HEK293 (cell line): Measurements from ENCODE around the gene APC2.

Source experiments
- CTCF ChIA-PET: fragments of 350-600 bp; formaldehyde crosslinking; extraction: SDS; loops from one replicate; lab custom pipeline; 2021; ENCODE audit warnings: antibody characterized with exemption; lab: Yijun Ruan, JAX
- POLR2A ChIA-PET: fragments of 300-600 bp; formaldehyde crosslinking; extraction: SDS; loops from one replicate; lab custom pipeline; 2020; ENCODE audit warnings: antibody characterized with exemption, inconsistent platforms; lab: Yijun Ruan, JAX
- H3K27ac ChIP-seq: fragments of 200-500 bp; sonication (Bioruptor generic); 2 replicates; pipeline ENCODE4 v1.5.1; 2014; ENCODE audit warnings: low read depth, low read length, control low read depth, inconsistent platforms; ENCODE audit errors: extremely low read depth
- H3K36me3 ChIP-seq, 2 experiments: fragments of 200-500 bp in 1 of 2; sonication (Bioruptor generic) in 1 of 2; 1 replicate in 1 of 2; 2 replicates in 1 of 2; pipeline ENCODE4 v1.5.1; 2014 to 2017; ENCODE audit warnings: inconsistent platforms in 2 of 2, low read length in 2 of 2; ENCODE audit not compliant: control insufficient read depth in 2 of 2, insufficient read depth in 1 of 2
- H3K4me1 ChIP-seq: fragments of 200-500 bp; sonication (Bioruptor generic); 2 replicates; pipeline ENCODE4 v1.5.1; 2014; ENCODE audit warnings: mild to moderate bottlenecking, low read length, inconsistent platforms; ENCODE audit not compliant: control insufficient read depth, insufficient read depth
- H3K4me3 ChIP-seq: 2 replicates; pipeline ENCODE4 v1.5.1; 2011; ENCODE audit warnings: low read depth, mild to moderate bottlenecking, control low read depth, low read length, moderate library complexity
- H3K9me3 ChIP-seq: fragments of 200-500 bp; sonication (Bioruptor generic); 2 replicates; pipeline ENCODE4 v1.5.1; 2014; ENCODE audit warnings: low read depth, low read length, inconsistent platforms; ENCODE audit not compliant: control insufficient read depth, insufficient read depth
- GLI2 ChIP-seq: fragments of 450-650 bp; formaldehyde crosslinking; IDR thresholded peaks from 2 replicates; pipeline ENCODE4; 2017; ENCODE audit warnings: missing biosample characterization, missing genetic modification characterization, low read depth, borderline replicate concordance
- KLF7 ChIP-seq: fragments of 450-650 bp; formaldehyde crosslinking; IDR thresholded peaks from 2 replicates; pipeline ENCODE4 v1.5.1; 2016; ENCODE audit warnings: missing biosample characterization, missing genetic modification characterization, borderline replicate concordance
- MYNN ChIP-seq: fragments of 450-650 bp; formaldehyde crosslinking; IDR thresholded peaks from 2 replicates; pipeline ENCODE4 v1.5.1; 2016; ENCODE audit warnings: missing biosample characterization, missing genetic modification characterization, borderline replicate concordance
- SCRT1 ChIP-seq: fragments of 450-650 bp; formaldehyde crosslinking; IDR thresholded peaks from 2 replicates; pipeline ENCODE4 v1.5.1; 2016; ENCODE audit warnings: missing biosample characterization, missing genetic modification characterization, borderline replicate concordance
- SCRT2 ChIP-seq: fragments of 450-650 bp; formaldehyde crosslinking; IDR thresholded peaks from 2 replicates; pipeline ENCODE4 v1.5.1; 2016; ENCODE audit warnings: missing biosample characterization, missing genetic modification characterization
- SETDB1 ChIP-seq: IDR thresholded peaks from one replicate; pipeline ENCODE4 v1.6.1; 2017; ENCODE audit warnings: mild to moderate bottlenecking, low read length, moderate library complexity, mixed read lengths; ENCODE audit not compliant: insufficient read length
- TCF7L2 ChIP-seq: IDR thresholded peaks from 2 replicates; pipeline ENCODE4 v1.6.1; 2011; ENCODE audit warnings: low read depth, mild to moderate bottlenecking, inconsistent platforms, low read length, moderate library complexity, borderline replicate concordance
- TRIM28 ChIP-seq: IDR thresholded peaks from 2 replicates; pipeline ENCODE4 v1.6.1; 2011; ENCODE audit warnings: low read length, control low read depth, borderline replicate concordance
- WT1 ChIP-seq: fragments of 450-650 bp; formaldehyde crosslinking; IDR thresholded peaks from 2 replicates; pipeline ENCODE4 v1.5.1; 2016; ENCODE audit warnings: missing biosample characterization, missing genetic modification characterization
- ZBTB7A ChIP-seq: fragments of 450-650 bp; formaldehyde crosslinking; IDR thresholded peaks from 2 replicates; pipeline ENCODE4 v1.5.1; 2016; ENCODE audit warnings: low read depth, missing biosample characterization, missing genetic modification characterization
- ZFP69B ChIP-seq: fragments of 450-650 bp; formaldehyde crosslinking; IDR thresholded peaks from 2 replicates; pipeline ENCODE4 v1.5.1; 2016; ENCODE audit warnings: missing biosample characterization, missing genetic modification characterization
- ZIC2 ChIP-seq: fragments of 450-650 bp; formaldehyde crosslinking; IDR thresholded peaks from 2 replicates; pipeline ENCODE4 v1.5.1; 2016; ENCODE audit warnings: missing biosample characterization, missing genetic modification characterization
- ZNF157 ChIP-seq: fragments of 450-650 bp; formaldehyde crosslinking; IDR thresholded peaks from 2 replicates; pipeline ENCODE4 v1.5.1; 2016; ENCODE audit warnings: missing biosample characterization, missing genetic modification characterization
- ZNF2 ChIP-seq: fragments of 450-650 bp; formaldehyde crosslinking; IDR thresholded peaks from 2 replicates; pipeline ENCODE4 v1.5.1; 2016; ENCODE audit warnings: missing biosample characterization, missing genetic modification characterization
- ZNF324 ChIP-seq: fragments of 450-650 bp; formaldehyde crosslinking; IDR thresholded peaks from 2 replicates; pipeline ENCODE4 v1.5.1; 2016; ENCODE audit warnings: missing biosample characterization, missing genetic modification characterization
- ZNF366 ChIP-seq: fragments of 450-650 bp; formaldehyde crosslinking; conservative IDR thresholded peaks from 2 replicates; pipeline ENCODE4 v1.5.1; 2016; ENCODE audit warnings: missing biosample characterization, missing genetic modification characterization
- ZNF426 ChIP-seq: fragments of 450-650 bp; formaldehyde crosslinking; IDR thresholded peaks from 2 replicates; pipeline ENCODE4 v1.5.1; 2017; ENCODE audit warnings: missing biosample characterization, missing genetic modification characterization, mild to moderate bottlenecking, inconsistent platforms, moderate library complexity
- ZNF660 ChIP-seq: fragments of 450-650 bp; IDR thresholded peaks from 2 replicates; pipeline ENCODE4 v1.5.1; 2018; ENCODE audit warnings: missing biosample characterization, mild to moderate bottlenecking, missing genetic modification characterization
- ZNF677 ChIP-seq: fragments of 450-650 bp; IDR thresholded peaks from 2 replicates; pipeline ENCODE4 v1.5.0; 2018; ENCODE audit warnings: missing biosample characterization, mild to moderate bottlenecking, missing genetic modification characterization, moderate library complexity
- TF ChIP-seq, protein P1 (sequence below): fragments of 450-650 bp; formaldehyde crosslinking; IDR thresholded peaks from 2 replicates; pipeline ENCODE4 v1.5.1; 2016; ENCODE audit warnings: missing biosample characterization, missing genetic modification characterization
- TF ChIP-seq, protein P2 (sequence below): fragments of 450-650 bp; formaldehyde crosslinking; IDR thresholded peaks from 2 replicates; pipeline ENCODE4 v1.5.1; 2016; ENCODE audit warnings: missing biosample characterization, missing genetic modification characterization
- TF ChIP-seq, protein P3 (sequence below): fragments of 450-650 bp; formaldehyde crosslinking; IDR thresholded peaks from 2 replicates; pipeline ENCODE4 v1.5.1; 2016; ENCODE audit warnings: missing biosample characterization, missing genetic modification characterization
- TF ChIP-seq, protein P4 (sequence below): fragments of 450-650 bp; formaldehyde crosslinking; IDR thresholded peaks from 2 replicates; pipeline ENCODE4 v1.5.1; 2016; ENCODE audit warnings: missing biosample characterization, missing genetic modification characterization, borderline replicate concordance

The APC2 gene

DNA sequence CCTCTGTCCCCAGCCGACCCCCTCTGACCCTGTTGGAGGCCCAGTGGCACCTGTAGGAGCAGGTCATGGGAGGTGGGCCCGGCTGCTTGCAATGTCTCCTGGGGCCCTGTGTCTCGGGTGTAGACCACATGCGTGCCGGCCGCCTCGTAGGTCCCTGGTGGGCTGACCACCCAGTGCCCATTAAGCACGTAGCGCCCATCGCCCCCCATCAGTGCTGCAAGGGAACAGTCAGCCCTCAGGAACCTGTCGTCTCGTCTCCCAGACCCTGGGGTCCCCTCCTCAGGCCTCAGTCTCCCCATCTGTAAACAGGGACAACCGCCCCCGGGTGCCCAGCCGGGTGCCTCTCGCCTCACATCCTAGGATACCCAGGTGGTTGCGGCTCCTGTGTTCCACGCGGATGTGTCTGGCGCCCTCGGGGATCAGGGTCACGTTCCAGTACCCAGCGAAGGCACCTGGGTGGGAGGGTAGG, 57.3 kb downstream of the APC2 start:
- H3K4me3 ChIP-seq: no peak overlapping the region
- CTCF ChIA-PET: no interaction called here

More for the DNA sequence above, 57.3 kb downstream of the APC2 start:
- Histone ChIP-seq H3K9me3 (no peaks in the 10 kb centered on the region), H3K4me1 (peaks cover 3% of the 10 kb centered on the region; the same call in 1 of the 2 replicates), H3K36me3 (no peaks in the 10 kb centered on the region), H3K27ac (no peak overlapping the region)
- TF ChIP-seq ZNF677: no peak
- no peak for TF ChIP-seq GLI2 (tag by site-specific recombination)
- TF ChIP-seq, protein P1, sequence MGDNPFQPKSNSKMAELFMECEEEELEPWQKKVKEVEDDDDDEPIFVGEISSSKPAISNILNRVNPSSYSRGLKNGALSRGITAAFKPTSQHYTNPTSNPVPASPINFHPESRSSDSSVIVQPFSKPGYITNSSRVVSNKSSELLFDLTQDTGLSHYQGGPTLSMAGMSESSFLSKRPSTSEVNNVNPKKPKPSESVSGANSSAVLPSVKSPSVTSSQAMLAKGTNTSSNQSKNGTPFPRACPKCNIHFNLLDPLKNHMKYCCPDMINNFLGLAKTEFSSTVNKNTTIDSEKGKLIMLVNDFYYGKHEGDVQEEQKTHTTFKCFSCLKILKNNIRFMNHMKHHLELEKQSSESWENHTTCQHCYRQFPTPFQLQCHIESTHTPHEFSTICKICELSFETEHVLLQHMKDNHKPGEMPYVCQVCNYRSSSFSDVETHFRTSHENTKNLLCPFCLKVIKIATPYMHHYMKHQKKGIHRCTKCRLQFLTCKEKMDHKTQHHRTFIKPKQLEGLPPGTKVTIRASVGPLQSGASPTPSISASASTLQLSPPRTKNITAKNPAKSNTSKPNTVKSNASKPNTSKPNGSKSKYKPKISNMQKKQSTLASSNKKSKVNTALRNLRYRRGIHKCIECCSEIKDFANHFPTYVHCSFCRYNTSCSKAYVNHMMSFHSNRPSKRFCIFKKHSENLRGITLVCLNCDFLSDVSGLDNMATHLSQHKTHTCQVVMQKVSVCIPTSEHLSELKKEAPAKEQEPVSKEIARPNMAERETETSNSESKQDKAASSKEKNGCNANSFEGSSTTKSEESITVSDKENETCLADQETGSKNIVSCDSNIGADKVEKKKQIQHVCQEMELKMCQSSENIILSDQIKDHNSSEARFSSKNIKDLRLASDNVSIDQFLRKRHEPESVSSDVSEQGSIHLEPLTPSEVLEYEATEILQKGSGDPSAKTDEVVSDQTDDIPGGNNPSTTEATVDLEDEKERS (tag by site-specific recombination): no peak
- TF ChIP-seq, protein P2, sequence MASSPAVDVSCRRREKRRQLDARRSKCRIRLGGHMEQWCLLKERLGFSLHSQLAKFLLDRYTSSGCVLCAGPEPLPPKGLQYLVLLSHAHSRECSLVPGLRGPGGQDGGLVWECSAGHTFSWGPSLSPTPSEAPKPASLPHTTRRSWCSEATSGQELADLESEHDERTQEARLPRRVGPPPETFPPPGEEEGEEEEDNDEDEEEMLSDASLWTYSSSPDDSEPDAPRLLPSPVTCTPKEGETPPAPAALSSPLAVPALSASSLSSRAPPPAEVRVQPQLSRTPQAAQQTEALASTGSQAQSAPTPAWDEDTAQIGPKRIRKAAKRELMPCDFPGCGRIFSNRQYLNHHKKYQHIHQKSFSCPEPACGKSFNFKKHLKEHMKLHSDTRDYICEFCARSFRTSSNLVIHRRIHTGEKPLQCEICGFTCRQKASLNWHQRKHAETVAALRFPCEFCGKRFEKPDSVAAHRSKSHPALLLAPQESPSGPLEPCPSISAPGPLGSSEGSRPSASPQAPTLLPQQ (tag by site-specific recombination): 0 out of 2 replicates have a peak, but pooled peaks have one; percentile 16
- 0 out of 2 replicates have a peak, but pooled peaks have one; percentile 36 for TF ChIP-seq SCRT1 (tag by site-specific recombination)
- TF ChIP-seq ZIC2 (tag by site-specific recombination): no peak
- no peak for TF ChIP-seq ZNF2
- TF ChIP-seq, protein P3, sequence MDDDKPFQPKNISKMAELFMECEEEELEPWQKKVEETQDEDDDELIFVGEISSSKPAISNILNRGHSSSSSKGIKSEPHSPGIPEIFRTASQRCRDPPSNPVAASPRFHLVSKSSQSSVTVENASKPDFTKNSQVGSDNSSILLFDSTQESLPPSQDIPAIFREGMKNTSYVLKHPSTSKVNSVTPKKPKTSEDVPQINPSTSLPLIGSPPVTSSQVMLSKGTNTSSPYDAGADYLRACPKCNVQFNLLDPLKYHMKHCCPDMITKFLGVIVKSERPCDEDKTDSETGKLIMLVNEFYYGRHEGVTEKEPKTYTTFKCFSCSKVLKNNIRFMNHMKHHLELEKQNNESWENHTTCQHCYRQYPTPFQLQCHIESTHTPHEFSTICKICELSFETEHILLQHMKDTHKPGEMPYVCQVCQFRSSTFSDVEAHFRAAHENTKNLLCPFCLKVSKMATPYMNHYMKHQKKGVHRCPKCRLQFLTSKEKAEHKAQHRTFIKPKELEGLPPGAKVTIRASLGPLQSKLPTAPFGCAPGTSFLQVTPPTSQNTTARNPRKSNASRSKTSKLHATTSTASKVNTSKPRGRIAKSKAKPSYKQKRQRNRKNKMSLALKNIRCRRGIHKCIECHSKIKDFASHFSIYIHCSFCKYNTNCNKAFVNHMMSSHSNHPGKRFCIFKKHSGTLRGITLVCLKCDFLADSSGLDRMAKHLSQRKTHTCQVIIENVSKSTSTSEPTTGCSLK (tag by site-specific recombination): no peak
- TF ChIP-seq, protein P4, sequence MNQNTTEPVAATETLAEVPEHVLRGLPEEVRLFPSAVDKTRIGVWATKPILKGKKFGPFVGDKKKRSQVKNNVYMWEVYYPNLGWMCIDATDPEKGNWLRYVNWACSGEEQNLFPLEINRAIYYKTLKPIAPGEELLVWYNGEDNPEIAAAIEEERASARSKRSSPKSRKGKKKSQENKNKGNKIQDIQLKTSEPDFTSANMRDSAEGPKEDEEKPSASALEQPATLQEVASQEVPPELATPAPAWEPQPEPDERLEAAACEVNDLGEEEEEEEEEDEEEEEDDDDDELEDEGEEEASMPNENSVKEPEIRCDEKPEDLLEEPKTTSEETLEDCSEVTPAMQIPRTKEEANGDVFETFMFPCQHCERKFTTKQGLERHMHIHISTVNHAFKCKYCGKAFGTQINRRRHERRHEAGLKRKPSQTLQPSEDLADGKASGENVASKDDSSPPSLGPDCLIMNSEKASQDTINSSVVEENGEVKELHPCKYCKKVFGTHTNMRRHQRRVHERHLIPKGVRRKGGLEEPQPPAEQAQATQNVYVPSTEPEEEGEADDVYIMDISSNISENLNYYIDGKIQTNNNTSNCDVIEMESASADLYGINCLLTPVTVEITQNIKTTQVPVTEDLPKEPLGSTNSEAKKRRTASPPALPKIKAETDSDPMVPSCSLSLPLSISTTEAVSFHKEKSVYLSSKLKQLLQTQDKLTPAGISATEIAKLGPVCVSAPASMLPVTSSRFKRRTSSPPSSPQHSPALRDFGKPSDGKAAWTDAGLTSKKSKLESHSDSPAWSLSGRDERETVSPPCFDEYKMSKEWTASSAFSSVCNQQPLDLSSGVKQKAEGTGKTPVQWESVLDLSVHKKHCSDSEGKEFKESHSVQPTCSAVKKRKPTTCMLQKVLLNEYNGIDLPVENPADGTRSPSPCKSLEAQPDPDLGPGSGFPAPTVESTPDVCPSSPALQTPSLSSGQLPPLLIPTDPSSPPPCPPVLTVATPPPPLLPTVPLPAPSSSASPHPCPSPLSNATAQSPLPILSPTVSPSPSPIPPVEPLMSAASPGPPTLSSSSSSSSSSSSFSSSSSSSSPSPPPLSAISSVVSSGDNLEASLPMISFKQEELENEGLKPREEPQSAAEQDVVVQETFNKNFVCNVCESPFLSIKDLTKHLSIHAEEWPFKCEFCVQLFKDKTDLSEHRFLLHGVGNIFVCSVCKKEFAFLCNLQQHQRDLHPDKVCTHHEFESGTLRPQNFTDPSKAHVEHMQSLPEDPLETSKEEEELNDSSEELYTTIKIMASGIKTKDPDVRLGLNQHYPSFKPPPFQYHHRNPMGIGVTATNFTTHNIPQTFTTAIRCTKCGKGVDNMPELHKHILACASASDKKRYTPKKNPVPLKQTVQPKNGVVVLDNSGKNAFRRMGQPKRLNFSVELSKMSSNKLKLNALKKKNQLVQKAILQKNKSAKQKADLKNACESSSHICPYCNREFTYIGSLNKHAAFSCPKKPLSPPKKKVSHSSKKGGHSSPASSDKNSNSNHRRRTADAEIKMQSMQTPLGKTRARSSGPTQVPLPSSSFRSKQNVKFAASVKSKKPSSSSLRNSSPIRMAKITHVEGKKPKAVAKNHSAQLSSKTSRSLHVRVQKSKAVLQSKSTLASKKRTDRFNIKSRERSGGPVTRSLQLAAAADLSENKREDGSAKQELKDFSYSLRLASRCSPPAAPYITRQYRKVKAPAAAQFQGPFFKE (tag by site-specific recombination): no peak
- TF ChIP-seq KLF7 (tag by site-specific recombination): no peak
- no peak for TF ChIP-seq WT1
- TF ChIP-seq SETDB1: no peak
- no peak for TF ChIP-seq ZBTB7A (tag by site-specific recombination)
- no peak for TF ChIP-seq ZNF660 (tag by site-specific recombination)
- peak; percentile 56 for TF ChIP-seq ZFP69B
- no peak for TF ChIP-seq TRIM28
- TF ChIP-seq MYNN (tag by site-specific recombination): no peak
- no peak for TF ChIP-seq ZNF366 (tag by site-specific recombination)
- no peak for TF ChIP-seq ZNF426 (tag by site-specific recombination)
- TF ChIP-seq ZNF157 (tag by site-specific recombination): no peak
- TF ChIP-seq TCF7L2: no peak
- TF ChIP-seq SCRT2 (tag by site-specific recombination): peak; percentile 61
- no peak for TF ChIP-seq ZNF324 (tag by site-specific recombination)
- POLR2A ChIA-PET: interaction anchor here (1.6 kb wide), 1 partner anchor 16 kb away, joined by 3 read pairs; the partner anchor contains the start of gene REEP6
